COLO668 (cell line): ENCODE results near the gene TIGD7.
A peak's percentile ranks its signal among the peaks of the same experiment; 100 is the strongest.
"Not testable (repeated sequence)": the region's sequence is repeated elsewhere in the genome, so short reads cannot be mapped to it uniquely, and the experiment has no call there.

Source experiments
- DNase-seq: peaks from one replicate; lab custom pipeline; 2025; ENCODE audit not compliant: unreplicated experiment; lab: John Stamatoyannopoulos, UW

The TIGD7 gene

GRCh38 chr16:3282730-3283542, 22.3 kb downstream of the TIGD7 start, which contains the start of gene ZNF263:
Gene ZNF263, plus strand, starts transcription at chr16:3283491. Its CDS starts 328 bp downstream, at chr16:3283819.
- DNase-seq, result peak; percentile 96

GRCh38 chr16:3282103-3282729, 23.0 kb downstream of the TIGD7 start:
- peak; percentile 76 for DNase-seq

GRCh38 chr16:3281222-3281820, 23.9 kb downstream of the TIGD7 start:
- no peak for DNase-seq

- DNase-seq, result no peak
These were observed 28.6 kb downstream of the TIGD7 start for GRCh38 chr16:3276679-3277078.

- DNase-seq, result no peak
These were observed 30.3 kb downstream of the TIGD7 start for GRCh38 chr16:3274947-3275346.

- DNase-seq, result no peak
These were observed 30.7 kb downstream of the TIGD7 start for GRCh38 chr16:3274490-3274889.

- not testable (repeated sequence) for DNase-seq
These were observed 33.9 kb downstream of the TIGD7 start for GRCh38 chr16:3271281-3271680.

GRCh38 chr16:3270718-3271117, 34.5 kb downstream of the TIGD7 start:
- not testable (repeated sequence) for DNase-seq

GRCh38 chr16:3268294-3268693, 36.9 kb downstream of the TIGD7 start:
- DNase-seq, result no peak

GRCh38 chr16:3266873-3267537, 38.2 kb downstream of the TIGD7 start:
- peak; percentile 6 for DNase-seq

- DNase-seq, result peak; percentile 98
These were observed 40.8 kb downstream of the TIGD7 start for GRCh38 chr16:3264137-3265036.

- DNase-seq, result no peak
These were observed 42.7 kb downstream of the TIGD7 start for GRCh38 chr16:3262517-3262916.

- no peak for DNase-seq
These were observed 45.4 kb downstream of the TIGD7 start for GRCh38 chr16:3259836-3260235.

GRCh38 chr16:3256866-3257465, 48.3 kb downstream of the TIGD7 start:
- no peak for DNase-seq

- no peak for DNase-seq
These were observed 48.9 kb downstream of the TIGD7 start, which contains the start of gene MEFV for GRCh38 chr16:3256146-3256865. Gene MEFV, minus strand, starts transcription at chr16:3256633. Its CDS starts 46 bp downstream, at chr16:3256587.

- no peak for DNase-seq
These were observed 50.9 kb downstream of the TIGD7 start for GRCh38 chr16:3254309-3254708.

- DNase-seq, result no peak
These were observed 52.3 kb downstream of the TIGD7 start for GRCh38 chr16:3252967-3253366.

- no peak for DNase-seq
These were observed 55.8 kb downstream of the TIGD7 start for GRCh38 chr16:3249451-3249850.

GRCh38 chr16:3249020-3249419, 56.2 kb downstream of the TIGD7 start:
- no peak for DNase-seq
